Stimulated activated CD8-positive, alpha-beta memory T cell treated with anti-CD3 and anti-CD28 coated beads, Interleukin-7, amount 100 ng/mL, for 4 hours (primary cell): ENCODE results near the gene PKP4.

ENCODE experiments used
- DNase-seq, 2 donors: peaks; one replicate each; pipeline ENCODE4 v3.0.0-alpha.2; 2020; ENCODE audit warnings: low read depth in 2 of 2

The PKP4 gene

DNA sequence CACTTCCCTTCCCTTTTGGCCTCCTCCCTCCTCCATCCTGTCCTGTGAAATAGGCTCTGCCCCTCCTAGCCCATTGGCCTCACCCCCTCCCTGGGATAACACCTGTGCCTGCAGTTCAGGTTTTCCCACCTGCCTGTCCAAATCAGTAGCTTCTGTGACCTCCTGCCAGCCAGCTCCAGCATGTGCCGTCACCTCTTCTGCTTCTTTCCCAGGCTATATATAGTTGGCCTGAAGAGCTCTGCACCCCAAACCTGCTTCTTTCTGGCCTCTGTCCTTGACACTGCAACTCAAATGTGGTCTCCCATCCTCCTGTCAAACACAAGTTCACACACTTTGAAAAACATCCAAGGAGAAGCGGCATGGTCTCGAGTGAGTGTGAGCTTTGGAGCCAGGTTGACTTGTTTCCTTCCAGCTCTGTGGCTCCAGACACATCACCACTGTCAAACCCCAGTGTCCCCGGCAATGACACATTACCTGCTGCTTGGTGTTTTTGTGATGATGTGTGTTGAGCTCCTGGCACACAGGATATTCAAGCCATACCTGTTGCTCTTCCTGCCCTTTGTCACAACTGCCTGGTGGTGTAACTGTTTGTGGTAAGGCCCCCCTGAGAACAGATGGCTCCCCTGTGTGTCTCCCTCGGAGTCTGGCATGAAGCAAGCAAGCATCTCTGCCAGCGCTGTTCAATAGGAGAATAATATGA, 194.8 kb downstream of the PKP4 start:
- no peak for DNase-seq

DNA sequence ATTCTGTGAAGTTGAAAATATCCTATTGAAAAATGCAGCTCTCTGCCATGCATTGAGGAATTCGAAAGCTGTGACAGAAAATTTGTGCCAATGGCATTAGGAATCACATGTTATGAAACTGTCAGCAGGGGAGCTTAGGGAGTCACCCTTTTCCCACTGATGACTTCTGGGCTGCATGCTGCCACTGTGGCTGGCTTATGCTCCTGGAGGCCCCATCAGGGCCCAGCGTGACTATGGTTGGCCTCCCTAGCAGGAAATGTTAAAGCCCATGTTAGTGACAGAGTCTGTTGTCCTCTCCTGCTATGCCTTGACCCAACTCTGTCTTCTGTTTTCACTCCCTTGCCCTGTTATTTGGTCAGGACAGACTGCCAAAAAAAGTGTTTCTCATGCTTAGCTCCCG, 198.9 kb downstream of the PKP4 start:
- DNase-seq: no peak

DNA sequence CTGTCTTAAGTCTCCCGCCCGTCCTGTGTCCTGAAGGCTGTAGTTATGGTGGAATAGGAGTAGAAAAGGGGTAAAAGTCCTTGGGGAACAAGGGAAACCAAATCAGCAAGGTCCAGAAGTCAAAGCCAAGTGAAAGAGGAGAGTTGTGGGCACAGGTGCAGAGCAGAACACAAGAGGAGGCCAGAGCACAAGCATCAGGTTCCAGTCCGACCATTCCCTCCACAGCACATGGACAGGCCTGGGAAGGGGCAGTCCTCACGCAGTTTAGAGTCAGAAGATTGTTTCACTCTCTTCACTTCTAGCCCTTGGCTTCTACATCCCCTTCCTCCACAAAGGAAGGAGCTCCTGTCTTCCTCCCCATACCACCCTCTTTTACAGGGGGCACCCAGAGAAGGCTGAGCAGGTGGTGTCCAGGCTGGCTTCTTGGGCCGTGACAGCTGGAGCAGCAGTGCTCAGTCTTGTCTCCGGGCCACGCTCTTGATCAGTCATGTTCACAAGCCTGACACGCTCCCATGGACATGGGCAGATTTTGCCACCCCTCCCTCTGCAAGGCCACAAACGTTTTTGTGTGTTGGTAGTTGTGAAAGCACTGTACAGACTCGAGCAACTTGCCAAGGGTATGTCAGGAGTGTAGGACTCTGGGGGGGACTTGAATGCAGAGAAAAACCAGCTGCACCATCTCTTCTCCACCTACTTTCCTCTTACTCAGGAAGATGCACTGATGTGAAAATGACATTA, 199.9 kb downstream of the PKP4 start:
- DNase-seq: no peak

DNA sequence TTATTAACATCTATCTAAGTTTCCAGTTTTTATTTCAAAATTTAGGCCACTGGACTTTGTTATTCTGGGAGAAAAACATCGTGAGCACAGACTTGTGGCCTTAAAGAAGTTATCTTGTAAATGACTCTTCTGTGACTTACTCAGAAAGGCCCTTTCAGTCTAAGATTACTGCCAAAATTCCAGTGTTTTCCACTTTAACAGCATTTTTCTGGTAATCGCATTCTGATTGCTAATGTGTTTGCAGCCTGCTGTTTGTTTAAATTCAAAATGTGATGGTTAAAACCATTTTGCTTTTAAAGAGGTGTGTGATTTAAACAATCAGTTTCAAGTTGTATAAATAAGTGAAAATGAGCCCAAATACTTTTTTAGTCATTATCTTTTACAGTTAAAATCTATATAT, 201.6 kb downstream of the PKP4 start:
- DNase-seq: no peak

DNA sequence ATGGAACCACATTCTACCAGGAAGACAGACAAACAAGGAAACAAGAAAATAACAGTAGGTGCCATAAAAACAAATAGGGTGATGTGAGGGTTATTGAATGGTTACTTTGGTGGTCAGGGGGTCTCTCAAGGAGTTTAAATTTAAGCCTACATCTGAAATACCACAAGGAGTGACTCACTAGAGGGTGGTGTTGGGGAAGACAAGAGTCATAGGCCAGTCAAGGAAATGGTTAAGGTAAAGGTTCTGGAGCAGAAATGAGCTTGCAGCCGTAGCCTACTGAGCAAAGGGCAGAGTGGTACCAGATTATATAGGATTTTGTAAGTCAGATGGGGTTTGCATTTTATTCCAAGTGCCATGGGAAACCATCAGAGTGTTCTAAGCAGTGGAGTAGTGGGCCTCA, 202.7 kb downstream of the PKP4 start:
- no peak for DNase-seq

DNA sequence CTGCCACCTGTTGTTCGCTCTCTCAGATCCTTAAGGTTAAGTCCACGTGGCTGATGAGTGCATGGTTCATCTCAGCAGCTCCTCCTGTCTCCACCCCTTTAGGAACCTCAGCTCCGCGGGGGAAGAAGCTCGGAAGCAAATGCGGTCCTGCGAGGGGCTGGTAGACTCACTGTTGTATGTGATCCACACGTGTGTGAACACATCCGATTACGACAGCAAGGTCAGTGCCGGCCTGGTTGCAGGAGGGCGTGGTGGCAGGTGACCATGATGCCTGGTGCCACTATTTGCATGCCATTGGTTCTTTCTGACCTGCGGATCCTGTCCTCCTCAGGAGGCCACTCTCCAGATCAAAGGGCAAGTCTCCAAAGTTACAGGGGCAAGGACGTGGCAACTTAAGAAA, 204.5 kb downstream of the PKP4 start:
- no peak for DNase-seq

DNA sequence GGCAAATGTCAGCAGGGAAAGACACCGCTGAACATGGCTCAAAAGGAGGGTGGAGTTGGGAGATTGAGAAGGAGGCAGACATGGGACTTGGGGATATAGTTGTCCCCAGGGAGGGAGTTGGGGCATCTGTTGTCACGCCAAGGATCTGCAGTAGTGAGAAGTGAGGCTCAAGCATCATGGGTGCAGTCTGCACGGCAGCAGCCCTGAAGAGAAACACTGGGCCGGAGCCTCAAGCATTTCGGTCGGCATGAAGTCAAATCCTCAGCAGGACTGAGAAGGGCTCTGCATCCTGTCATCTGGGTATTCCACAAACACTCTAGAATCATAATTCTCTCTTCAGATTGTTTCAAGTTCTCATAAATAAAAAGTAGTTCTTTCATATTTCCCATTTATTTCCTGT, 205.7 kb downstream of the PKP4 start:
- DNase-seq: no peak

DNA sequence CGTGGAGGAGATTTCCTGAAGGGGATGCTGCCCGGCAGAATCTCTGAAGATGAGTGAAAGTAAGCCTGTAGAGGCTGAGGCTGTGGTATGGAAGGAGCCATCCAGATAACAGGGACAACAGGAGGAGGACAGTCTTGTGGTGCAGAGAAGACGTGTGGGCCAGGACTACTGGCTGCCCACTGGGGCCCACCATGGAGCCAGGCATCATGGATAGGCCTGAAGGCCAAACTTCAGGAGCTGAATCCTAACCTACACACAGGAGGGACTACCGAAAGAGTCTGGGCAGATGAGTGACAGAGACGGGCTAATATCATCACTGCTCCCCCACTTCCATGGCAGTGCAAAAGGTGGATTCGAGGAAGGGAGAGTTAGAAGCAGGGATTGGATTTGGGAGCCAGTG, 207.0 kb downstream of the PKP4 start:
- DNase-seq: no peak

DNA sequence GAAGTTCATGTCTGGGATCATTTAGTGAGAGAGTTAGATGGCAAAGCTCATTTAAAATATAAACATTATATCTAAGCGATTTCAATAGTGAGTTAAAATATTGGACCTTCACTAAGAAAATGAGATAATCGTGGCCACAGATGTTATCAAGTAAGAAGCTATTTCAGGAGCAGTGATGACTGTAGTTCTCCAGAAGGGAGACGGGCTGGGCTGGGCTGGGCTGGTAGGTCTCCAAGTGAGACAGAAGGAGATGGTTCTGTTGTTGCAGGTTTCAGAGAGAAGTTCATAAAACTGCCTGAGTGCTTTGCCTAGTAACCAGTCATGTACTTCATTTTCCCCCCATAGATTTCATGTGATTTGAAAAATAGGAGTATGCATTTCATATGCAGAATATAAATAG, 208.2 kb downstream of the PKP4 start:
- no peak for DNase-seq

DNA sequence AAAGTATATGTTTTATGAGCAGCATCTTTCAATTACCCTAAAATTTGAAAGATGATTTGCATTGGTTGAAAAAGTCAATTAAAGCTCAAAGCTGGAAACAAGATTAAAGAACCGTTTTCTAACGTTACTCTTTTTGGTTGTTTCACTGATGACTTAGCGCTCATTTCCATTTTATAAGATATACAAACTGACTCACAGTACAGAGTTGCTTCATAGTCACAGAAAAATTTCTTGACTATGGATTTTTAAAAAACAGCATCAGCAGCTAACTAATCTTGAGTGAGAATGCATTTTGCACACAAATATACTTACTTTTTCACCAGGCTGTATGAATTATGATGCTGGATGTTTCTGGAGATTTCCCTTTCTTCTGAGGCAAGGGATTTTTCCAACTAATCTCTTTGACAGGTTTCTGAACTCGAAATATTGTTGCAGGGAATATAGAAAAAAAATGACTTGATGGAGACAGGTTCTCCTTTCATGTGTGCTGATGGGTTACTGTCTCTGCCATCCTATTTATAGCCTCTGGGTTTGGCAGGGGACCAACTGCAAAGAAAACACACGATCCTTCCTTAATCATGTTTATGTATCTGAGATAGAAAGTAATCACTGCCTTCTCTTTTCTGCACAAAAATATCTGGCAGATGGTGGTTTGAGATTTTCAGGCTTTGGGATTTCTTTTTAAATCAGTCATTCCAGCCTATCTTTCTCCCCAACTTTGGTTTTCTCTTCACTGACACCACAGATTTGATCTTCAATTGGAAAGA, 209.0 kb downstream of the PKP4 start:
- no peak for DNase-seq

DNA sequence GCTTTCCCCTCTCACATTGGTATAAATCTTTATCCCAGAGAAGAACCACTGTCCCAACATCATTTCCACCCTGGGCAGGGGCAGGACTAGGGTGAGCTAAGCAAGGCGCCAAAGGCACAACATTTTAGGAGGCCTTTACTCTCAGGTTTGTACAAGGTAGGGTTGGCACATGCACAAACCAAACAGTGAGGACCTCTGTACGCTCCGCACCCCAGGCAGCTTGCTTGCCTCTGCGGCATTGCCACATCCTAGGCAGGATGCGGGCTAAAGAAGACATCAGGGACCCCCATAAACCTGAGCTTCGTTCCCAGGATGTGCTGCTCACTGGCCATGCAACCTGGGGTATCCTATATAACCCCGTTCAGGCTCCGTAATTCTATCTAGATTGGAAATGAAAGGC, 210.2 kb downstream of the PKP4 start:
- DNase-seq: no peak

DNA sequence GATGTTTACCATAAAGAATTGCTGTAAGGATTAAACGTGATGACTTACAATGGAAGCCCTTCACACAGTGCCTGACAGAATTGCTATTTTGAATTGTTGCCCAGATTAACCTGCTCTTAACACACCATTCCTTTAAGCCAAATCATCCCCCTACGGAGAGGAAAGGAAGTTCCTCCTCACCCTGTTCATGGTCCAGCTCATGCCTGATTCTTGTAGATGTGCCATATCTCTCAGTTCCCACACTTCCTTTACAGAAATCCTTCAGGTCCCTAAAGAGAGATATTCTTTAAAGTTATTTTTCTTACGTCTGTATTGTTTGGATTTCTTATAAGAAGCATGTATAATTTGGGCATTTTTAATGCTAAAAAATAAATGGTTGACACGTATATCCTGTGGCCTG, 210.8 kb downstream of the PKP4 start:
- no peak for DNase-seq

DNA sequence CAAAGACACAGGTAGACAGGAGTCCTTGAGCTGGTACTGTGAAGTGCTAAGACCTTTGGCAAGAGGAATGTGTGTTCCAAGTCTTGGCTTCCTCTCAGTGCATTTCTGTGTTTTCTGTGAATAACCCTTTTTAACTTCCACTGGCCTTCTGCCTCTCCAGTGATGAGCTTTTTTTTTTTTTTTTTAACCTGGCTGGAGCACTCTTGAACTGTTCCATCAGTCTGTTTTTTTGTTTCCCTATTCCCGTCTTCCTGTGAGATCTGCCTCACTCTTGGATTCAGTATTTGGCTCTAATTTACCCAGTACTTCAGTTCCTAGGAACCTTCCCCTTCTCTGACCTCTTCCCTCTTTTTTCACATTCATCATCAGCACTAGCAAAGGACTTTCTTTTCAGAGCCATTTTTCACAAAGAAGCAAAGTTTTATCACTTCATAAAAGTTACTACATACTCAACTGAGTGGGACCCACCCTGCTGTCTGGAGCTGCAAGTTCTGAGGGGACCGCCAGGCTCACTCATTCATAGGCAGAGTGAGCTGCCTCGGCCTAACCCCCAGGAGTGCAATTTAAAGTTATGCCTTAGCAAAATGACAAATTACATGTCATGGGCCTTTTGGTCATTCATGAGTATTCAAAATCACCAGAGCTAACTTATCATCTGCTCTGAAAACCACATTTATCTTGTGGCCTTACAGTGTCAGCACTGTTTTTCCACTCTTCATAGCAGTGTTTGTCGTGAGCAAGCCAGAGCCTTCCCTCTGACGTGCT, 211.4 kb downstream of the PKP4 start:
- DNase-seq: no peak

DNA sequence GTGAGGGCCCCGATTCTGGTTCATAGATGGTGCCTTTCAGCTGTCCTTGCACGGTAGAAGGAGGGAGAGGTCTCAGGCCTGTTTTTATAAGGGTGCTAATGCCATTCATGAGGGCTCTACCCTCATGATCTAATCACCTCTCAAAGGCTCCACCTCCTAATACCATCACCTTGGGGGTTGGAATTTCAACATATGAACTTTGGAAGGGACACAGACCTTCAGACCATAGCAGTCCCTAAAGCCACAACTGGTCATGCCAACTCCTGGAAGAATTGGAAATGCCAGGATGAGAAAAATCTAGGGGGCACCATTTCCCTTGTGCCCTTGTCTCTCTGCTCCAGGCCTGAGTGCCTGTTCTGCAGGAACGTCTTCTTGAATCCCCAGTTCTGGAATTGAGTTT, 213.5 kb downstream of the PKP4 start:
- DNase-seq: no peak

DNA sequence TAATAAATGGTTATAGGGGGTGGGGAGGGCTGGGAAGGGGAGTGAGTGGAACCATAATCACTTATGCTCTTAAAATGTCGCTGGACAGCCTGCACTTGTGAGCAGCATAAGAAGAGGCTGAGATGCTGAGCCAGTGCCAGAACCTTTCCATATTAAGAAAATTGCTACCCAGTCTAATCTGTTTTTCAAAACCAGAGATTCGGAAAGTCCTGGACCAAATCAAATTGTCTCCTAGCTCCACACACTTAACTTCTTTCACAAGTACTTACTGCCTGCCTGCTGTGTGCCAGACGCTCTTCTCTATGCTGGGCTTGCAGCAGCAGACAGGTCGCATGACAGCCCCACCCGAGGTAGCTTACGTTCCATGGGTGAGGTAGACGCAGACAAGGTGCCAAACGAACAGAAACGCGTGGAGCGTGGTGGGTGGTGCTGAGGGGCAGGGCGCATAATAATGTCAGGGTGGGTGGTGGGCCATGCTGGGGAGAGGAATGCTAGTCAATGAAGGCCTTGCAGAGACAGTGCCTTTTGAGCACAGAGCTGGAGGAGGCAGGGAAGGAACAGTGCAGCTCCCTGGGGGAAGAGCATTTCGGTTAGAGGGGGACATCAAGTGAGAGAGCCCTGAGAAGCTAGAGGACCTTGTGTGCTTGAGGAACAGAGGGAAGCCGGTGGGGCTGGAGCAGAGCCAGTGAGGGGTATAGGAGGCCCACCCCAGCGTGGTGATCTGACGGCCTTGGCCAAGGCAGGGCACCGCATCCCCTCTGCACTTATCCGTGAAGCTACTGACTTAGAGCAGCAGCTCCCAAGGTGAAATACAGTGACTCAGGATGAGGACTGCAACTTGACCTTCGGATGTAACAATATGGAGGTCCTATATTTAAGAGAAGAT, 214.9 kb downstream of the PKP4 start:
- DNase-seq: no peak

DNA sequence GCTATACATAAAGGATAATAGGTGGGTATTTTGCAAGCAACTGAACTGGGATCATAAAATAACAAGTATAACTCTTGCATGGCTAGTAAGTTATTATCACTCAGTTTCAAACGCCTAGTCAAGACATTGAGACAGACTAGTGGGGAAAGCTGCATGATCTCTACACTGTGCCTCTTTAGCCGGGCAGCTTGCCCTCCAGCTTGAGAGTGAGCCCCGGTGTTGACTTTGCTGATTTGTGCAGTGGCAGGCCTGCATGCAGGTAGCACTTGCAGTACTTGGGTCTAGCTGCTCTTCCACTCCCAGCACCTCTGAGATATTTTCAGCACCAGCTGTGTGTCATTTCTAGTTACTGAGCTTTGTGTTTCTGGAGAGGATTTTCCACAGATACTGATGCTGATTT, 219.5 kb downstream of the PKP4 start:
- DNase-seq: no peak

DNA sequence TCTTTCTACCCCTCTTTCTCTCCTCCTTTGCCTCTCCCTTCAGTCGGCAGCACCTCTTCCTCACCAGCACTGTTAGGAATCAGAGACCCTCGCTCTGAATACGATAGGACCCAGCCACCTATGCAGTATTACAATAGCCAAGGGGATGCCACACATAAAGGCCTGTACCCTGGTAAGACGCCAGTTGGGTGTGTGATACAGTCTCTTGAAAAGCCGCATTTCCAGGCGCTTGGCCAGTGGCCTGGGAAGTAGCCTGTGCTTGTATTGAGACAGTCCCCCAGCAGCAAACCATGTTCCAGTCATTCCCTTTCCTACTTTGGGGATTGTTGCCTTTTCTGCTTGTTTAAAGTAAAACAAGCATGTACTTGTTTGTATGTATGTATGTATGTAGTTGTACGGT, 219.9 kb downstream of the PKP4 start:
- no peak for DNase-seq

DNA sequence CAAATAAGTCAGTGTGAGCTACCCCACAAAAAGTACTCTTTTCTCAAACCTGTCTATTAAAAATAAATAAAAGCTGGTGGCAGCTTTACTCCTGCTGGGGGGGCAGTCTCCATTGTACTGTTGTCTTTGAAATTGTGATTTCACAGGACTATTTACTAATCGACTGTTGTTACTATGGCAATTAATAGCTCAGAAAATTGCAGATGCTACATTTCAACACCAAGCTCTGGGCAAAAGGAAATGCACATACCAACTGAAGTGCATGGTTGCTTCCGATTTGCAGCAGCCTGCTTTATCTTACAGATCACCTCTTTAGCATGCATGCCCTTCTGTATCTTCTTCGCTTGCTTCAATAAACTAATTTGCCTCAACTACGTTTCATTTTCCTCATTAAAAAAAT, 220.8 kb downstream of the PKP4 start:
- DNase-seq: no peak

DNA sequence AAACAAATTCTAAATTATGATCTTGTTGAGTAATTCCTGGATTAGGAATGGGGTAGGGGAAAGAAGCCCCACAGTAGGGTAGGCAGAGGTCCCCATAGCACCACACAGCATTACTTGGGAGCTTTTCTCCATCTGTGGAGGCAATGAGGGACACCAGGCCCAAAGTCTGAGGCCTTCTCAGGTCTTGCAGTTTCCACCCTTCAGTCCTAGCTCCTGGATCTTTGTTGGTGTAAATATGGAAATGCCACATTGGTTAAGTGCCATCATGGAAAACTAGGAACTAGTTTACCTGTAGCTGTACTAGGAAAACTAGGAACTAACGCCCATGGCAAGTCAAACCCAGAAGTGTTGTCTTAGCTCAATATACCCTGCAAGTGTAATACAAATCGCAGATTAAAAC, 225.1 kb downstream of the PKP4 start:
- DNase-seq: no peak

DNA sequence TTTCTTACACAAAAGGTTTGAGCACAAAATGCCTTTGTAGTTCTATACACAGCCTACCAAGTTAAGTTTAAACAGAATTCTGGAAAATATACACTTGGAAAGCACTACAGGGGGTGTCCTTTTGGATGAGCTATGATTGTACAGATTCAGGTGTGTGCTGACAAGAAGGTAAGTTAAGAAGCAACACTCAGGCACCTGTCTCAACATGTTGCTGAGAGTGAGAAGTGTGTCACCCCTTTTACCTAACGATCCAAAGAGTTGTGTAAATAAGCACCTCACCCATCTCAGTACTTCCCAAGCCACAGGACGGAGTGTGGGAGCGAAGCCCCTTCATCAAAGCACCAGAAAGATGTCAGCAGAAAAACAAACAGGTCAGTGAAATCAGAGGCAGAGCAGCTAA, 228.9 kb downstream of the PKP4 start:
- no peak for DNase-seq

DNA sequence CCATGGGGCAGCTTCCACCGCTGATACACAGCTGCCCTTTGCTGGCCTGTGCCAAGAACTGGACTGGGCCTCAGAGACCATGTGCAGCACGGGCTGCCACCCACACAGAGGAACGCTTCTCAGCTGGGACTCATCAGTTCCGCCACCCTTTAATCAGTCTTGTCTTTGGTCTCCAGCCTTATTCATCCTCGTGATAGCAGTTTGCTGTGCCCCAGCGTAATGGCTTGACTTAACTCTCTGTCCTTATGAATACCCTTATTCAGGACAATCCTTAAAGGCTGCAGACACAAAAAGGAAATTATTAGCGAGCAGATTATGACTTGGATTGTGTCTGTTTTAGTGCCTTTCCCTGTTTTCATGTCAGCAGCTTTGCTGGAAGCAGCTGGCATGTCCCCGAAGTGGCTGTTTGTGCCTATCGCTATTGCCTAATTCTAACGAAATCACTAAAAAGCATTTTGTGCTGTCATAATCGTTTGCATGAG, 229.5 kb downstream of the PKP4 start:
- no peak for DNase-seq
